ENCODE measurements around the gene HES2. TPM values are rescaled to one million over a fixed set of nuclear protein-coding genes. Genes with fewer than 3 reads are reported as not detected.
"Not testable (repeated sequence)": the region's sequence is repeated elsewhere in the genome, so short reads cannot be mapped to it uniquely, and the experiment has no call there.

HES2 gene
- polyA plus RNA-seq, 1 donor from 2014 or later = not detected

GRCh38 chr1:6459850-6460265, 40.1 kb upstream of the HES2 start:
- H3K27ac ChIP-seq (ENCODE audit: low read length) = no peak overlapping the region
- H3K9ac ChIP-seq (ENCODE audit: low read length) = no peak overlapping the region
- no peaks in the 10 kb centered on the region for H3K27me3 ChIP-seq (ENCODE audit: insufficient read depth, low read depth, low read length)
- no peaks in the 10 kb centered on the region for H3K36me3 ChIP-seq (ENCODE audit: insufficient read depth, low read length)
- TF ChIP-seq EZH2 (IDR thresholded peaks at IDR 0.05; ENCODE audit: borderline replicate concordance, insufficient read depth, low read length, poor library complexity, severe bottlenecking) (no peak), SMC3 (conservative IDR thresholded peaks at IDR 0.05; ENCODE audit: poor library complexity) (no peak), RAD21 (conservative IDR thresholded peaks at IDR 0.05) (no peak), POLR2AphosphoS5 (IDR thresholded peaks at IDR 0.05) (no peak), MXI1 (conservative IDR thresholded peaks at IDR 0.05; ENCODE audit: poor library complexity, severe bottlenecking) (no peak), TAF1 (IDR thresholded peaks at IDR 0.05; ENCODE audit: low read depth) (no peak), REST (IDR thresholded peaks at IDR 0.05; ENCODE audit: borderline replicate concordance) (no peak), EP300 (conservative IDR thresholded peaks at IDR 0.05; ENCODE audit: poor library complexity, severe bottlenecking) (no peak)
- TF ChIP-seq, protein P1, sequence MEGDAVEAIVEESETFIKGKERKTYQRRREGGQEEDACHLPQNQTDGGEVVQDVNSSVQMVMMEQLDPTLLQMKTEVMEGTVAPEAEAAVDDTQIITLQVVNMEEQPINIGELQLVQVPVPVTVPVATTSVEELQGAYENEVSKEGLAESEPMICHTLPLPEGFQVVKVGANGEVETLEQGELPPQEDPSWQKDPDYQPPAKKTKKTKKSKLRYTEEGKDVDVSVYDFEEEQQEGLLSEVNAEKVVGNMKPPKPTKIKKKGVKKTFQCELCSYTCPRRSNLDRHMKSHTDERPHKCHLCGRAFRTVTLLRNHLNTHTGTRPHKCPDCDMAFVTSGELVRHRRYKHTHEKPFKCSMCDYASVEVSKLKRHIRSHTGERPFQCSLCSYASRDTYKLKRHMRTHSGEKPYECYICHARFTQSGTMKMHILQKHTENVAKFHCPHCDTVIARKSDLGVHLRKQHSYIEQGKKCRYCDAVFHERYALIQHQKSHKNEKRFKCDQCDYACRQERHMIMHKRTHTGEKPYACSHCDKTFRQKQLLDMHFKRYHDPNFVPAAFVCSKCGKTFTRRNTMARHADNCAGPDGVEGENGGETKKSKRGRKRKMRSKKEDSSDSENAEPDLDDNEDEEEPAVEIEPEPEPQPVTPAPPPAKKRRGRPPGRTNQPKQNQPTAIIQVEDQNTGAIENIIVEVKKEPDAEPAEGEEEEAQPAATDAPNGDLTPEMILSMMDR (IDR thresholded peaks at IDR 0.05; ENCODE audit: poor library complexity, severe bottlenecking) = no peak
- no peaks in the 10 kb centered on the region for H4K20me1 ChIP-seq (ENCODE audit: insufficient read depth)
- no peak overlapping the region for H2AFZ ChIP-seq (ENCODE audit: low read depth, low read length)
- H3K4me2 ChIP-seq (ENCODE audit: low read length) = no peak overlapping the region
- no peak overlapping the region for H3K4me3 ChIP-seq (ENCODE audit: low read length)
- H3K9me2 ChIP-seq (ENCODE audit: insufficient read depth, low read length) = no peaks in the 10 kb centered on the region
- no peaks in the 10 kb centered on the region for H3K79me2 ChIP-seq (replicated peaks; ENCODE audit: insufficient read depth, low read length)
- no peaks in the 10 kb centered on the region for H3K9me3 ChIP-seq (ENCODE audit: low read length)
- no peaks in the 10 kb centered on the region for H3F3A ChIP-seq (ENCODE audit: insufficient read depth, low read length, poor library complexity, severe bottlenecking)

GRCh38 chr1:6456800-6457466, 37.2 kb upstream of the HES2 start:
- H3K4me2 ChIP-seq (ENCODE audit: low read length) = no peak overlapping the region

DNA sequence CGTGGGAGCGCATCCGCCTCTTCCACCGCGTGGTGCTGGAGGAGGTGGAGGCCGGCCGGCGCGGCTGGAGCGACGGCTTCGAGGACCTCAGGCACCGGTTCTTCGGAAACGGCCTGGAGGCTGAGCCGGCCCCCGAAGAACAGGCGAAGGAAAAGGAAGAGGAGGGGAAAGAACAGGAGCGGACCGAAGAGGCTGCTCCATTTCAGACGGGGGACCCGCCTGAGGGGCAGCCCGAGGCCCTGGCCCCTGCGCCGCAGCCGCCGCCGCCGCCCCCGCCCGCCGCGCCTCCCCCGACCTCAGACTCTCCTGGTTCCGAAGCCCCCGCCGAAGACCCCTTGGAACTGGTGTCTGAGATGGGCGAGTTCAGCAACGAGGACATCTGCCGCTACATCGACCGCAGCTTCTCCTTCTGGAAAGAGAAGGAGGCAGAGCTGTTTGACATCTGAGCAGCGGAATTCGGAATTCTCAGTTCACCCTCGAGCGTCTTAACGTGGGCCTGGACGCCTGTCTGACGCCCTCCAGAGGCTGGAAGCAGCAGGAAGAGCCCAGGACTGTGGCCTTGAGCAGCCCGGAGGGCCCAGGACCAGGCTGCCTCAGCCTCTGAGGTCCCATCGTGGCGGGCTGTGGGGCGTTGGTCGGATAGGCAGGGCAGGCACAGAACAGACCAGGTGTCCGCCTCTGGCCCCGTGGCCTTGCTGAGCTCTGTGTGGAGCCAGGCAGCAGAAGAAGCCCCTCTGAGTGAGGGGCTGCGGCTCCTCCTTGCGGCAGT, 36.2 kb upstream of the HES2 start:
- H3K9me2 ChIP-seq (ENCODE audit: insufficient read depth, low read length); H3K27me3 ChIP-seq (ENCODE audit: insufficient read depth, low read depth, low read length); H4K20me1 ChIP-seq (ENCODE audit: insufficient read depth); H3K27ac ChIP-seq (ENCODE audit: low read length); H2AFZ ChIP-seq (ENCODE audit: low read depth, low read length); H3K9ac ChIP-seq (ENCODE audit: low read length); H3K36me3 ChIP-seq (ENCODE audit: insufficient read depth, low read length); H3F3A ChIP-seq (ENCODE audit: insufficient read depth, low read length, poor library complexity, severe bottlenecking); H3K4me3 ChIP-seq (ENCODE audit: low read length); H3K79me2 ChIP-seq (replicated peaks; ENCODE audit: insufficient read depth, low read length); H3K4me2 ChIP-seq (ENCODE audit: low read length); H3K9me3 ChIP-seq (ENCODE audit: low read length): not testable (repeated sequence)

More at GRCh38 chr1:6456800-6457466, 37.2 kb upstream of the HES2 start:
- Histone ChIP-seq H3K9ac (ENCODE audit: low read length) (no peak overlapping the region), H3K27ac (ENCODE audit: low read length) (no peak overlapping the region), H3K36me3 (ENCODE audit: insufficient read depth, low read length) (no peaks in the 10 kb centered on the region), H2AFZ (ENCODE audit: low read depth, low read length) (no peak overlapping the region), H4K20me1 (ENCODE audit: insufficient read depth) (no peaks in the 10 kb centered on the region), H3K4me3 (ENCODE audit: low read length) (no peak overlapping the region), H3K9me3 (ENCODE audit: low read length) (no peaks in the 10 kb centered on the region), H3F3A (ENCODE audit: insufficient read depth, low read length, poor library complexity, severe bottlenecking) (no peaks in the 10 kb centered on the region), H3K9me2 (ENCODE audit: insufficient read depth, low read length) (no peaks in the 10 kb centered on the region), H3K79me2 (replicated peaks; ENCODE audit: insufficient read depth, low read length) (no peaks in the 10 kb centered on the region), H3K27me3 (ENCODE audit: insufficient read depth, low read depth, low read length) (no peaks in the 10 kb centered on the region)
- TF ChIP-seq MXI1 (conservative IDR thresholded peaks at IDR 0.05; ENCODE audit: poor library complexity, severe bottlenecking) = no peak
